Smooth muscle cell (in vitro differentiated cells): ENCODE results near the gene ITGB3. TPM values are rescaled to one million over a fixed set of nuclear protein-coding genes. Genes with fewer than 3 reads are reported as not detected.

Source experiments
- DNase-seq: peaks from one replicate; lab custom pipeline; 2025; ENCODE audit not compliant: unreplicated experiment; lab: John Stamatoyannopoulos, UW
- H2AFZ ChIP-seq: fragments of 200-600 bp; sonication (generic); 2 replicates; pipeline ENCODE4 v1.6.0; 2016; ENCODE audit warnings: antibody characterized with exemption, low read depth, mild to moderate bottlenecking
- H3F3A ChIP-seq: fragments of 200-600 bp; sonication (generic); 2 replicates; pipeline ENCODE4 v1.6.0; 2017; ENCODE audit warnings: antibody characterized with exemption, low read depth
- H3K27ac ChIP-seq: fragments of 200-600 bp; sonication (generic); 2 replicates; pipeline ENCODE4 v1.5.1; 2016; ENCODE audit warnings: low read depth, mild to moderate bottlenecking
- H3K27me3 ChIP-seq: fragments of 200-600 bp; sonication (generic); 2 replicates; pipeline ENCODE4 v1.6.1; 2016; ENCODE audit warnings: low read depth, mild to moderate bottlenecking
- H3K36me3 ChIP-seq: fragments of 200-600 bp; sonication (generic); 2 replicates; pipeline ENCODE4 v1.5.1; 2016; ENCODE audit warnings: low read depth
- H3K4me1 ChIP-seq: fragments of 200-600 bp; sonication (generic); 2 replicates; pipeline ENCODE4 v1.5.1; 2016; ENCODE audit warnings: low read depth
- H3K4me2 ChIP-seq: fragments of 200-600 bp; sonication (generic); 2 replicates; pipeline ENCODE4 v1.6.0; 2016; ENCODE audit warnings: mild to moderate bottlenecking
- H3K4me3 ChIP-seq: fragments of 200-600 bp; sonication (generic); 2 replicates; pipeline ENCODE4 v1.5.1; 2016; ENCODE audit warnings: mild to moderate bottlenecking
- H3K79me2 ChIP-seq: fragments of 200-600 bp; sonication (generic); 2 replicates; pipeline ENCODE4 v1.6.0; 2016; ENCODE audit warnings: low read depth, mild to moderate bottlenecking
- H3K9ac ChIP-seq: fragments of 200-600 bp; sonication (generic); 2 replicates; pipeline ENCODE4 v1.6.0; 2016; ENCODE audit warnings: low read depth
- H3K9me3 ChIP-seq: fragments of 200-600 bp; sonication (generic); replicated peaks from 2 replicates; pipeline ENCODE4 v1.5.1; 2016; ENCODE audit warnings: low read depth
- H4K20me1 ChIP-seq: fragments of 200-600 bp; sonication (generic); 2 replicates; pipeline ENCODE4 v1.6.0; 2016; ENCODE audit warnings: low read depth
- WGBS: methylation state at CpG from one replicate; pipeline ENCODE4 v1.1.7; 2016; ENCODE audit warnings: low lambda C conversion rate; 5-methylcytosine and 5-hydroxymethylcytosine counted together
- polyA plus RNA-seq: library from polyadenylated mRNA; unstranded; fragments of >200 nt; fragmentation: Nextera tagmentation; extraction: Ambion mirVana; gene quantifications from 2 replicates; pipeline ENCODE4 v1.2.1, GENCODE V29; 2016
- total RNA-seq: library from RNA; depleted of rRNA; stranded (reverse); fragments of >200 nt; gene quantifications from 2 replicates; pipeline ENCODE4 v1.2.3, GENCODE V29; 2014
- TF ChIP-seq, protein P1 (sequence below): fragments of 200-600 bp; sonication (generic); IDR thresholded peaks from 2 replicates; pipeline ENCODE4 v1.5.1; 2017; ENCODE audit warnings: borderline replicate concordance, mild to moderate bottlenecking, antibody characterized with exemption; ENCODE audit not compliant: insufficient read depth, poor library complexity, severe bottlenecking

ITGB3 gene
- total and polyA plus RNA-seq, 2 experiments from 2014 or later: 3.9 to 7.9 TPM

DNA sequence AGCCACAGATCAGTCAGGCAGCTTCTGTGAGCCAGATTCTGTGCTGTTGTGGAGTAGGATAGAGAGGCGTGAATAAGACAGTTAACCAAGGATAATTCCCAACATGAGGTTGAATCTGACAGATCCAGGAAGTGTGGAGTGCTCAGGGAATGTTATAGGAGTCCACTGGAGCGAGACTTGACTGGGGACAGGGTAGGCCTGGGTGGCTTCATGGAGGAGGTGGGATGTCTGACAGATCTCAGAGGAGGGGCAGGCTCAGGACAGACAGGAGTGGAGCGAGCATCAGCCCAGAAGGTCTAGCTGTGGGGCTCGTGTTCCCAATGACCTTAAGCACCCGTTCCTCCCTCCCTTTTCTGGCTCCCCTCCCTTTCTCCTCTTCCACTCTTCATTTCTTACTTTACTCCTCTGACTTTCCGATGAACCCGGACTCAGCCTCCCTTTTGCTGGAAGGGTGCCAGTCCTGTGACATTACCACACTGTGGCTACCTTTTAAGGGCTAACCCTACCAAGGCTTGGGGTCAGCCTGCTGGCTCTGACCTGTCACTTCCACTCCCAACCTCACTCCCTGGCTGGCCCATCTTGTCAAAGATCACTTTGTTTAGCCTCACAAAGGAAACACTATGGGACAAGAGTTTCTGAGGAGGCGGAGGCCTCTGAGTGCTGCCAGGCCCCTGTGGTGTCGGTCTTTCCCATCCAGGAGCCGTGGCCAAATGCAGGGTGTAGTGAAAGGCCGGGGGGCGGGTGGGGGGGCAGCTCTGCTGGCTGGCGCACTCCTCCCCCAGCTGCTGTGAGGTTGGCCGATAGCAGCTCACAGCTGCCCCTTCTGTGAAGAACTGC lies 41.6 kb downstream of the ITGB3 start:
- Histone ChIP-seq H3K27ac (no peak overlapping the region), H4K20me1 (no peaks in the 10 kb centered on the region)

DNA sequence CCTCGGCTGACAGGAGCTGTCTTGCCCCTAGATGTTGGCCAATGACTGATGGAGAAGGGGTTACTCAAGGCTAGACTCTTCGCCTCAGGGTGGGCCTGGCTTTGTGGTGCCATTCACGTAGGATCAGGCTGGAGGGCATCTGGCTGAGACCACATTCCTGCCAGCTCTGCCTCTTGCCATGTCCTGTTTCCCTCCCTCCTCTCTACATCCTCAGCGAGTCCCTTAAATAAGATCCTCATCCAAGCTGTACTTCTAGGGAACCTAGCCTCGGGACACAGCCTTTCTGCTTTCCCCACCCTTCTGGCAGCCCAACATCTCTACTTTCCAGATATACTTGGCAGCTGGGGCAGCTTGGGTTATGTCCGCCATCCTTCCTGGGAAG lies 42.2 kb downstream of the ITGB3 start:
- no peak for DNase-seq
- no peaks in the 10 kb centered on the region for H3F3A ChIP-seq
- TF ChIP-seq, protein P1, sequence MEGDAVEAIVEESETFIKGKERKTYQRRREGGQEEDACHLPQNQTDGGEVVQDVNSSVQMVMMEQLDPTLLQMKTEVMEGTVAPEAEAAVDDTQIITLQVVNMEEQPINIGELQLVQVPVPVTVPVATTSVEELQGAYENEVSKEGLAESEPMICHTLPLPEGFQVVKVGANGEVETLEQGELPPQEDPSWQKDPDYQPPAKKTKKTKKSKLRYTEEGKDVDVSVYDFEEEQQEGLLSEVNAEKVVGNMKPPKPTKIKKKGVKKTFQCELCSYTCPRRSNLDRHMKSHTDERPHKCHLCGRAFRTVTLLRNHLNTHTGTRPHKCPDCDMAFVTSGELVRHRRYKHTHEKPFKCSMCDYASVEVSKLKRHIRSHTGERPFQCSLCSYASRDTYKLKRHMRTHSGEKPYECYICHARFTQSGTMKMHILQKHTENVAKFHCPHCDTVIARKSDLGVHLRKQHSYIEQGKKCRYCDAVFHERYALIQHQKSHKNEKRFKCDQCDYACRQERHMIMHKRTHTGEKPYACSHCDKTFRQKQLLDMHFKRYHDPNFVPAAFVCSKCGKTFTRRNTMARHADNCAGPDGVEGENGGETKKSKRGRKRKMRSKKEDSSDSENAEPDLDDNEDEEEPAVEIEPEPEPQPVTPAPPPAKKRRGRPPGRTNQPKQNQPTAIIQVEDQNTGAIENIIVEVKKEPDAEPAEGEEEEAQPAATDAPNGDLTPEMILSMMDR: no peak
- WGBS: 93% methylated on average over 6 of the region's 6 CpGs
- H3K27ac ChIP-seq: no peak overlapping the region
- H4K20me1 ChIP-seq: no peaks in the 10 kb centered on the region
- no peaks in the 10 kb centered on the region for H3K27me3 ChIP-seq
- no peaks in the 10 kb centered on the region for H3K79me2 ChIP-seq
- peaks cover 9% of the 10 kb centered on the region for H3K4me1 ChIP-seq
- H3K9ac ChIP-seq: no peak overlapping the region
- H3K9me3 ChIP-seq: no peaks in the 10 kb centered on the region
- H3K4me3 ChIP-seq: no peak overlapping the region
- H3K4me2 ChIP-seq: no peak overlapping the region
- no peak overlapping the region for H2AFZ ChIP-seq
- H3K36me3 ChIP-seq: peaks cover 3% of the 10 kb centered on the region

More for the DNA sequence above, 41.6 kb downstream of the ITGB3 start:
- H3F3A ChIP-seq: no peaks in the 10 kb centered on the region
- H2AFZ ChIP-seq: no peak overlapping the region
- DNase-seq: no peak
- TF ChIP-seq, protein P1: no peak
- no peaks in the 10 kb centered on the region for H3K79me2 ChIP-seq
- H3K4me1 ChIP-seq: peaks cover 9% of the 10 kb centered on the region
- no peaks in the 10 kb centered on the region for H3K27me3 ChIP-seq
- no peaks in the 10 kb centered on the region for H3K36me3 ChIP-seq
- no peak overlapping the region for H3K4me2 ChIP-seq
- no peak overlapping the region for H3K9ac ChIP-seq
- no peaks in the 10 kb centered on the region for H3K9me3 ChIP-seq
- WGBS: 92% methylated on average over 11 of the region's 14 CpGs
- no peak overlapping the region for H3K4me3 ChIP-seq

- H3K27me3 ChIP-seq: no peaks in the 10 kb centered on the region
- H3K4me1 ChIP-seq: peaks cover 9% of the 10 kb centered on the region
- H3K4me2 ChIP-seq: no peak overlapping the region
- no peaks in the 10 kb centered on the region for H3K79me2 ChIP-seq
- H3K27ac ChIP-seq: no peak overlapping the region
- no peak for DNase-seq
- no peaks in the 10 kb centered on the region for H3K9me3 ChIP-seq
- 93% methylated on average over 4 of the region's 4 CpGs for WGBS
- H3K36me3 ChIP-seq: peaks cover 12% of the 10 kb centered on the region
- no peaks in the 10 kb centered on the region for H4K20me1 ChIP-seq
- no peak overlapping the region for H2AFZ ChIP-seq
- no peak overlapping the region for H3K9ac ChIP-seq
- no peak overlapping the region for H3K4me3 ChIP-seq
- no peaks in the 10 kb centered on the region for H3F3A ChIP-seq
- TF ChIP-seq, protein P1: no peak
These were observed 44.2 kb downstream of the ITGB3 start for GRCh38 chr17:47297661-47298400.
